A549 treated with CpdA at 1 μM for 4 hours (cell line): ENCODE measurements around the gene AGT. TPM values are rescaled to one million over a fixed set of nuclear protein-coding genes. Genes with fewer than 3 reads are reported as not detected.

Experiments used
- total RNA-seq: library from RNA; stranded (reverse); fragments of 200-300 nt; extraction: Qiagen RNA extraction; gene quantifications from 5 replicates; pipeline ENCODE4 v1.2.3, GENCODE V29; 2022; ENCODE audit warnings: low read depth

Gene AGT
- total RNA-seq: 0.06 to 0.20 TPM (median 0.08 TPM) in 5 replicates

DNA sequence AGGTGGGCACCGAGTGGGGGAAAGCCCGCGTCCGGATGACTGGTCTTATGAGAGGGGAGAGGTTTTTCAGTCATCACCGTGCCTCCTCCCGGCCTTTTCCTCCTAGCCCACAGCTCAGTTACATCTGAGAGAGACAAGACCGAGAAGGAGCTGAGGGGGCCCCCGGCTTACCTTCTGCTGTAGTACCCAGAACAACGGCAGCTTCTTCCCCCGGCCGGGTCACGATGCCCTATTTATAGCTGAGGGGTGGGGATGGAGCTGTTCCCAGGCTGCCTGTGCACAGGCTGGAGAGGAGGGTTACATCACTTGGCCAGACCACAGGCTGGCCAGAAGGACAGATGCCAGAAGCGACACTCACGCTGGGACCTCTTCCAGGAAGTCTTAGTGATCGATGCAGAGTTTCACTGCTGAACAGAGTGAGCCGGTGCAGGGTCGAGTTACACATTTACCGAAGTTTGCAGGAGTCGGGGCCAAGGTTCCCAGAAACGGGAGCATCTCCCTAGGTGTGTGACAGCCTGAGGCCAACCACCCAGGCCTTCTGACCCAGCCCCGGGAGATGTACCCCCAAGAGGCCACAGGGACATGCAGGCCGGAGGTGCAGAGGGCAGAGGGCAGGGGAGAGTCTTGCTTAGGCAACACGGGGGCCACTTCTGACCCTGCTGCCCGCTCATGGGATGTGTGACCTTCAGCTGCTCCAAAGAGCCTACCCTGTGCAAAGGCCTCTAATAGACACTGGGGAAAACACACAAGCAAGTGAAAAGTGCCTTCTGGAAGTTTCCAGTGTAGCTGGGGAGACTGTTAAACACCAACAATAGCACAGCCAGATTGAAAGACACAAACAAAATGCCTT is at the start of gene AGT:
Gene AGT, minus strand, starts transcription at position 208 of the 850 bp plus-strand sequence. CDS start 3,299 bp downstream, outside the sequence.

DNA sequence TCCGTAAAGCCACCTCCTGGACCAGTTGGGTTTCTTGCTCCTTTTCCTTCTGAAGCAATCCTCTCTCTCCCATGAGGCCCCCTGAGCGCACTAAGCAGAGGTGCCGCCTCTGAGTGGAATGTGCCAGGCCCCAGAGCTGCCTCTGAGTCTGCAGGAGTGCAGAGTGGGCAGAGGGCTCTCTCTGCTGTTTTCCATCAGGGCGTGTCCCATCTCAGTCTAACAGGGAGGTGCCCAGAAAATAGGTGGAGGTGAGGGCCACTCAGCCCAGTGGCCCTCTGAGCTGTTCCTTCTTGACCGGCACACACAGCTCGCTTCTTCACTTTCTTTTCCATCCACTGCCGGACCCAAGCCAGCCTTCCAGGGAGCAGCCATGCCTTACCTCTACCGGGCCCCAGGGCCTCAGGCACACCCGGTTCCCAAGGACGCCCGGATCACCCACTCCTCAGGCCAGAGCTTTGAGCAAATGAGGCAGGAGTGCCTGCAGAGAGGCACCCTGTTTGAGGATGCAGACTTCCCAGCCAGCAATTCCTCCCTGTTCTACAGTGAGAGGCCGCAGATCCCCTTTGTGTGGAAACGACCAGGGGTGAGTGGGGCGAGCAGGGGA is 33.3 kb upstream of the AGT start, which contains the start of gene CAPN9:
Gene CAPN9, plus strand, starts transcription at position 262 of the 604 bp plus-strand sequence. Its CDS starts 109 bp downstream, at position 371.

Other genes starting within 250 kb of the AGT start
- 18.2 to 22.1 TPM (median 19.6 TPM) in 5 replicates for gene COG2, start 71.6 kb downstream of the AGT start, total RNA-seq
- not detected in 5 replicates for gene CAPN9, start 33.3 kb upstream of the AGT start, total RNA-seq
- 14.8 to 19.6 TPM (median 17.2 TPM) in 5 replicates for gene C1orf198, start 154.4 kb upstream of the AGT start, total RNA-seq